ENCODE data around the gene GFPT1.

GFPT1 gene

DNA sequence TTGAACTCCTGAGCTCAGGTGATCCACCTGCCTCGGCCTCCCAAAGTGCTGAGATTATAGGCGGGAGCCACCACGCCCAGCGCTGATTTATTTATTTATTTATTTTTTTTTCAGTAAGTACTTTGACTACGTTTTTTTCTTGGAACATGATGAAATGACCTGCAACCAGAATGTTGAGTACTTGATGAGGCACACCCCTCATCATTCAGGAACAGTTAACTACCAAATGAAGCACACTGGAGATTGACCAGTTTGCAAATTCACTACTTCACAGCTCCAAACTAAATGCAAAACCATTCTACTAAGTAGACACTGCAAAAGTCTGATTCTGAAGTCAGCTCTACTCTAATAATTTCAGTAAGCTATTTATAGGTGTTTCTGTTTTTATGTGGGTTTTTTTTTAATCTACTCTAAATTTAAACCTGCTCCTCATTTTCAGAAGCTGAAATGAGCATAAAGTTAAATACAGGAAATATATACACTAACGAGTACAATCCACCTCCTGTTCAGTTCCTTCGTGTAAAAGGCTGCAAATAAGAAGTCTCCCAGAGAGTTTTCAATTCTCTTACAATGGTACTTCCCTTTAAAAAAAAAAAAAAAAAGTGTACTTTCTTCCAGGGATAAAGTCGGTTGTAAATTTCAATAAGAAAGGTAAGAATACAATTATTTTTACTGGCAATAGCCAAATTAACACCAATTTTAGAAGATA is 1.4 kb downstream of the GFPT1 start:
- Histone ChIP-seq H3K9ac (ENCODE audit: low read depth in 1 of 2, low read length in 2 of 2) (peak overlapping the region; percentile 88 to 93), H3K27me3 (ENCODE audit: control insufficient read depth in 2 of 2, insufficient read depth in 2 of 2, low read length in 2 of 2) (no peaks in the 10 kb centered on the region), H3K36me3 (ENCODE audit: control insufficient read depth in 2 of 2, insufficient read depth in 2 of 2, low read length in 2 of 2) (no peaks in the 10 kb centered on the region), H3K4me3 (ENCODE audit: low read length in 2 of 2) (peak overlapping the region; percentile 78 to 90), H3K27ac (ENCODE audit: low read depth in 2 of 2, low read length in 2 of 2) (peak overlapping the region; percentile 95 to 96), H3K4me1 (ENCODE audit: control insufficient read depth in 2 of 2, insufficient read depth in 2 of 2, low read length in 2 of 2) (peaks cover 22 to 35% of the 10 kb centered on the region in 2 donors), H3K9me3 (ENCODE audit: control insufficient read depth in 2 of 2, low read length in 2 of 2) (no peaks in the 10 kb centered on the region)

DNA sequence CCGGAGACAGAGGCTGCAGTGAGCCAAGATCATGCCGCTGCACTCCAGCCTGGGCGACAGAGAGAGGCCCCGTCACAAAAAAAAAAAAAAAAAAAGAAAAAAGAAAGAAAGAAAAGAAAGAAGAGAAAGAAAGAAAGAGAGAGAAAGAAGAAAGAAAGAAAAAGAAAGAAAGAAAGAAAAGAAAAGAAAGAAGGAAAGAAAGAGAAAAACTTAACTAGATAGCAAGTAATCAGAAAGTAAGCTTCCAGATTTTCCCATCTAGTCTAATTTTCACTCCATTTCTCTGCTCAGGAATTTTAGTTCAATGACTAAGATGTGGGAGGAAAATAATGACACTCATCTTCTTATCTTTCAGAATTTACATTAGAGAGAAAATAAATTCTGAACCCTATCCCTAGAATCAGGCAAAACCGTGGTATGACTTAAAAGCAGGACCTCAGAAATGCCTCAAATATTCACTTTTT is 2.4 kb downstream of the GFPT1 start:
- no peaks in the 10 kb centered on the region for H3K36me3 ChIP-seq (ENCODE audit: control insufficient read depth in 2 of 2, insufficient read depth in 2 of 2, low read length in 2 of 2)
- no peaks in the 10 kb centered on the region for H3K9me3 ChIP-seq (ENCODE audit: control insufficient read depth in 2 of 2, low read length in 2 of 2)
- H3K27ac ChIP-seq (ENCODE audit: low read depth in 2 of 2, low read length in 2 of 2), result peak overlapping the region; percentile 14 to 96
- peak overlapping the region in 1 of 2 donors; percentile 10 for H3K4me3 ChIP-seq (ENCODE audit: low read length in 2 of 2)
- peaks cover 22 to 31% of the 10 kb centered on the region in 2 donors for H3K4me1 ChIP-seq (ENCODE audit: control insufficient read depth in 2 of 2, insufficient read depth in 2 of 2, low read length in 2 of 2)
- no peaks in the 10 kb centered on the region for H3K27me3 ChIP-seq (ENCODE audit: control insufficient read depth in 2 of 2, insufficient read depth in 2 of 2, low read length in 2 of 2)
- no peak overlapping the region for H3K9ac ChIP-seq (ENCODE audit: low read depth in 1 of 2, low read length in 2 of 2)

DNA sequence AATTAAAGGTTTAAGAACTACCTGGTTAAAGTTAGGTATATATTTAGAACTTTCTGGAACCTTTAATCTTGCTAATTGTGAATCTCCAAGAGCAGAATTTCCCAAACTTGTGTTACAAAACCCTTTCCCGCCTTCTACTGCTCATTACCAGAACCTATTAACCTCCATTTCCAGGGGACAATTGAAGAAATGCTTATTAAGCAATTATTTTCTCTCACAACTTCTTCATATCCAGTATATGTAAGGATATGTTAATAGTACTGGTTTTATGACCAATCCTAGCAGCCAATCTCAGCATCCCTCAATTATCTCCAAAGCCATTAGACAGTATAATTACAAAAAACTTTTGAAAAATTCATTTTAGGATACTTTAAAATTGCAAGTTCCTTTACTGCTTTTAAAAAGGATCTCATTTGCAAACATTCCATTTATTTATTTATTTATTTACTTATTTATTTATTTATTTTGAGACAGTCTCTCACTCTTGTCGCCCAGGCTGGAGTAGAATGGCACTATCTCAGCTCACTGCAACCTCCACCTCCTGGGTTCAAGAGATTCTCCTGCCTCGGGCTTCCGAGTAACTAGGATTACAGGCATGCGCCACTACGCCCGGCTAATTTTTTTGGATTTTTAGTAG is 3.7 kb downstream of the GFPT1 start:
- Histone ChIP-seq H3K9me3 (ENCODE audit: control insufficient read depth in 2 of 2, low read length in 2 of 2) (no peaks in the 10 kb centered on the region), H3K27me3 (ENCODE audit: control insufficient read depth in 2 of 2, insufficient read depth in 2 of 2, low read length in 2 of 2) (no peaks in the 10 kb centered on the region), H3K4me1 (ENCODE audit: control insufficient read depth in 2 of 2, insufficient read depth in 2 of 2, low read length in 2 of 2) (peaks cover 22 to 31% of the 10 kb centered on the region in 2 donors), H3K4me3 (ENCODE audit: low read length in 2 of 2) (no peak overlapping the region), H3K27ac (ENCODE audit: low read depth in 2 of 2, low read length in 2 of 2) (peak overlapping the region; percentile 70 to 78), H3K9ac (ENCODE audit: low read depth in 1 of 2, low read length in 2 of 2) (no peak overlapping the region), H3K36me3 (ENCODE audit: control insufficient read depth in 2 of 2, insufficient read depth in 2 of 2, low read length in 2 of 2) (no peaks in the 10 kb centered on the region)

DNA sequence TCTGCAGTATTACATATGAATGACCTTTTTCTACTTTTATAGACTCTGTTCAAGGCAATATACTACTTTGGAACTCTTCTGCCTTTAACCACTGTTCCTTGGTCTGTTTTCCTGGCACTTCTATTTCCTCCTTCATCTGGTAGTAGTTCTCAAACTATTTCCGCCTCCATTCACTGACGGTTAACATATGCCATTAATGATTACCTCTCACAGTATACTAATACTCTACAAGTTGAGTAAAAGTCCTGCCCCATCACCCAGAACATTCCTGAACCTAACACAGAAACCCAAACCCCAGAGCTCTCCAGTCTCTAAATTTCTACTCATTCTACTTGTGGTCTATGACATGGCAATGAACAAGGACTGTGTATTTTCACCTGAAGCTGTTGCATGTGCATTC is 4.5 kb downstream of the GFPT1 start:
- Histone ChIP-seq H3K9me3 (ENCODE audit: control insufficient read depth in 2 of 2, low read length in 2 of 2) (no peaks in the 10 kb centered on the region), H3K4me3 (ENCODE audit: low read length in 2 of 2) (peak overlapping the region in 1 of 2 donors; percentile 31), H3K36me3 (ENCODE audit: control insufficient read depth in 2 of 2, insufficient read depth in 2 of 2, low read length in 2 of 2) (no peaks in the 10 kb centered on the region), H3K9ac (ENCODE audit: low read depth in 1 of 2, low read length in 2 of 2) (peak overlapping the region in 1 of 2 donors; percentile 24), H3K27me3 (ENCODE audit: control insufficient read depth in 2 of 2, insufficient read depth in 2 of 2, low read length in 2 of 2) (no peaks in the 10 kb centered on the region), H3K4me1 (ENCODE audit: control insufficient read depth in 2 of 2, insufficient read depth in 2 of 2, low read length in 2 of 2) (peaks cover 18 to 27% of the 10 kb centered on the region in 2 donors), H3K27ac (ENCODE audit: low read depth in 2 of 2, low read length in 2 of 2) (peak overlapping the region; percentile 70 to 78)

DNA sequence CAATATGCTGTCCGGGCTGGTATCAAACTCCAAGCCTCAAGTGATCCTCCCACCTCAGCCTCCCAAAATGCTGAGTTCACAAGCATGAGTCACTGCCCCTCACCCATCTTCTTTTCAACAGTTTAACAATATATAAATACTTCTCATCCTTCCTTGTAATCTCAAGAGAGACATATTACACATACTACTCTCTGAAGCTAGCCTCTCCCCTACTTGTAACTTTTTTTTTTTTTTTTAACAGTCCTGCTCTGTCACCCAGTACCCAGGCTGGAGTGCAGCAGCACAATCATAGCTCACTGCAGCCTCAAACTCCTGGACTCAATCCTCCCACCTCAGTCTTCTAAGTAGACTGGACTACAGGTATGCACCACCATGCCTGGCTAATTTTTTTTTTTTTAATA is 5.7 kb downstream of the GFPT1 start:
- Histone ChIP-seq H3K4me3 (ENCODE audit: low read length in 2 of 2) (no peak overlapping the region), H3K4me1 (ENCODE audit: control insufficient read depth in 2 of 2, insufficient read depth in 2 of 2, low read length in 2 of 2) (peaks cover 16 to 25% of the 10 kb centered on the region in 2 donors), H3K36me3 (ENCODE audit: control insufficient read depth in 2 of 2, insufficient read depth in 2 of 2, low read length in 2 of 2) (no peaks in the 10 kb centered on the region), H3K9ac (ENCODE audit: low read depth in 1 of 2, low read length in 2 of 2) (no peak overlapping the region), H3K9me3 (ENCODE audit: control insufficient read depth in 2 of 2, low read length in 2 of 2) (no peaks in the 10 kb centered on the region), H3K27me3 (ENCODE audit: control insufficient read depth in 2 of 2, insufficient read depth in 2 of 2, low read length in 2 of 2) (no peaks in the 10 kb centered on the region), H3K27ac (ENCODE audit: low read depth in 2 of 2, low read length in 2 of 2) (peak overlapping the region in 1 of 2 donors; percentile 78)

DNA sequence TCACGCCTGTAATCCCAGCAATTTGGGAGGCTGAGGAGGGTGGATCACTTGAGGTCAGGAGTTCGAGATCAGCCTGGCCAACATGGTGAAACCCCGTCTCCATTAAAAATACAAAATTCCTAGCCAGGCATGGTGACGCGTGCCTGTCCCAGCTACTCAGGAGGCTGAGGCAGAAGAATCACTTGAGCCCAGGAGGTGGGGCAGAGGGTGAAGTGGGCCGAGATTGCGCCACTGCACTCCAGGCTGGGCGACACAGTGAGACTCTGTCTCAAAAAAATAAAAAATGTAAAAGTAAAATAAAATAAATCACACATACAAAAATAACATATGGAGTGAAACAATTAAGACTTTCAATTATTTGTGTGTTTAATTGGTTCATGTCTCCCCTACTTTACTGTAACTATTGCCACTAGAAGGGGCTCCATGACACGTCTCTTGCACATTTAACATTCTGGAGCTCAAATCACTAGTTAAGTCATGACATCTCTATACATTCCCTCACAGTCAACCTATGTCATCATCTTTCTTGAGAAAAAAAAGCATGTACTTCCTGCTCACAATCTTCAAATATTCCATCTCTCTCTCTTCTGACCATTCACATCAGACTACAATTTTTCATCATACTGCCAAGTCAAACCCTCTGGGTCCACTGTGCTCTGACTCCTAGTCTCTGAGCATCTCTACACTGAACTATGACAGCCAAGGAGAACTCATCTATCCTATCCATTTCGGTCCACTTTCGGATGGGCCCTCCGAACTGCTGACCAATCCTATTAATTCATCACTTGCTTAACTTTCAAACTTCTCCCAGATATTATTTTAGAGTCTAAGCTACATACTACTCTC is 6.7 kb downstream of the GFPT1 start:
- Histone ChIP-seq H3K9ac (ENCODE audit: low read depth in 1 of 2, low read length in 2 of 2) (no peak overlapping the region), H3K36me3 (ENCODE audit: control insufficient read depth in 2 of 2, insufficient read depth in 2 of 2, low read length in 2 of 2) (no peaks in the 10 kb centered on the region), H3K27me3 (ENCODE audit: control insufficient read depth in 2 of 2, insufficient read depth in 2 of 2, low read length in 2 of 2) (no peaks in the 10 kb centered on the region), H3K4me3 (ENCODE audit: low read length in 2 of 2) (no peak overlapping the region), H3K27ac (ENCODE audit: low read depth in 2 of 2, low read length in 2 of 2) (no peak overlapping the region), H3K4me1 (ENCODE audit: control insufficient read depth in 2 of 2, insufficient read depth in 2 of 2, low read length in 2 of 2) (peaks cover 16 to 28% of the 10 kb centered on the region in 2 donors), H3K9me3 (ENCODE audit: control insufficient read depth in 2 of 2, low read length in 2 of 2) (no peaks in the 10 kb centered on the region)

DNA sequence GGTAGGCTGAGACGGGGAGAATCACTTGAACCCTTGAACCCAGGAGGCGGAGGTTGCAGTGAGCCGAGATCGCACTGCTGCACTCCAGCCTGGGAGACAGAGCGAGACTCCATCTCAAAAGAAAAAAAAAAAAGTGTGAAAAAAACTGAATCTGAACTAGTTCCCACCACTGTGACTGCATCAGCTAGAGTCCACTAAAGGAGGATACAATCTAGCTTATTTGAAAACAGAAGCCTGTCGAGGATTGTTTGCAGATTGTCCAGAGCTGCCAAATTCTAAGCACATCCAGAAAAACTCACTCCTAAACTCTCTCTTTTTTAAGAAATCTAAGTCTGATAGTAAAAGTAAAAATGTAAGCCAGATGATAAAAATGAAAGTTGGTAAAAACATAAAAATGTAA is 10.6 kb downstream of the GFPT1 start:
- Histone ChIP-seq H3K36me3 (ENCODE audit: control insufficient read depth in 2 of 2, insufficient read depth in 2 of 2, low read length in 2 of 2) (peaks cover 11 to 17% of the 10 kb centered on the region in 2 donors), H3K9ac (ENCODE audit: low read depth in 1 of 2, low read length in 2 of 2) (no peak overlapping the region), H3K4me3 (ENCODE audit: low read length in 2 of 2) (no peak overlapping the region), H3K27me3 (ENCODE audit: control insufficient read depth in 2 of 2, insufficient read depth in 2 of 2, low read length in 2 of 2) (no peaks in the 10 kb centered on the region), H3K9me3 (ENCODE audit: control insufficient read depth in 2 of 2, low read length in 2 of 2) (no peaks in the 10 kb centered on the region), H3K4me1 (ENCODE audit: control insufficient read depth in 2 of 2, insufficient read depth in 2 of 2, low read length in 2 of 2) (peaks cover 0 to 3% of the 10 kb centered on the region in 2 donors), H3K27ac (ENCODE audit: low read depth in 2 of 2, low read length in 2 of 2) (no peak overlapping the region)

DNA sequence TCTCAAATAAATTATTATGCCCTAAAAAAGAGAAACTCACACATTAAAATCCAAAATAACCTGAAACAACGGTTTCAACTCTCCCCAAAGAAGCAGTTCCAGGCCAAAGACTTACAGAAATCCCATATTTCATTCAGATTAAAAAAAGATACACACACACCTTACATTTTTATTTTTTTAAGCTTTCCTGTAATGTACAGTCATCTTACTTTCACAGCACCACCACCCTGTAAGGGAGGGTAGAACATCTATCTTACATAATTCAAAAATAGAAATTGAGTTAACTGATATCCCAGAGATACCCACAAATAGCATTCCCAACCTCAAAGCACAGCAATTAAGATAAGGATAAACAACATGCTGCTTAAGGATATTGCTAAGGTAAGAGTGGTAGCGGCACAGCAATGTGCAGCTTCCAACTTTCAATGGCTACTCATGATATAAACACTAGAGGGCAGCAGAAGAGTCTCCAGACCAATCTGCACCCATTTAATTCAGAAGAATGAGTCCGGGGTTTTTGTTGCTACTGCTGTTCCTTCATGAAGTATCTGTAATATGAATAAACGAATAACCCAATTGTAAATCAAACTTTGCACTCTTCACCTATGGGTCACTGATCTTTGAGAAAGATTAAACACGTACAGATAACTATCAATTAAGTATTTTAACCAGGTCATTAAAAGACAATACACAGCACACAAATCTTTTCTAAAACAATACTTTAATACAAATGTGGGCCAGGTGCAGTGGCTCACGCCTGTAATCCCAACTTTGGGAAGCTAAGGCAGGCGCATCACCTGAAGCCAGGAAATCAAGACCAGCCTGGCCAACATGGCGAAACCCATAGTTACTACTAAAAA is 11.3 kb downstream of the GFPT1 start:
- H3K9me3 ChIP-seq (ENCODE audit: control insufficient read depth in 2 of 2, low read length in 2 of 2), result no peaks in the 10 kb centered on the region
- no peak overlapping the region for H3K27ac ChIP-seq (ENCODE audit: low read depth in 2 of 2, low read length in 2 of 2)
- no peak overlapping the region for H3K4me3 ChIP-seq (ENCODE audit: low read length in 2 of 2)
- H3K36me3 ChIP-seq (ENCODE audit: control insufficient read depth in 2 of 2, insufficient read depth in 2 of 2, low read length in 2 of 2), result peaks cover 16 to 22% of the 10 kb centered on the region in 2 donors
- H3K9ac ChIP-seq (ENCODE audit: low read depth in 1 of 2, low read length in 2 of 2), result no peak overlapping the region
- no peaks in the 10 kb centered on the region for H3K27me3 ChIP-seq (ENCODE audit: control insufficient read depth in 2 of 2, insufficient read depth in 2 of 2, low read length in 2 of 2)
- H3K4me1 ChIP-seq (ENCODE audit: control insufficient read depth in 2 of 2, insufficient read depth in 2 of 2, low read length in 2 of 2), result peaks cover 0 to 3% of the 10 kb centered on the region in 2 donors

DNA sequence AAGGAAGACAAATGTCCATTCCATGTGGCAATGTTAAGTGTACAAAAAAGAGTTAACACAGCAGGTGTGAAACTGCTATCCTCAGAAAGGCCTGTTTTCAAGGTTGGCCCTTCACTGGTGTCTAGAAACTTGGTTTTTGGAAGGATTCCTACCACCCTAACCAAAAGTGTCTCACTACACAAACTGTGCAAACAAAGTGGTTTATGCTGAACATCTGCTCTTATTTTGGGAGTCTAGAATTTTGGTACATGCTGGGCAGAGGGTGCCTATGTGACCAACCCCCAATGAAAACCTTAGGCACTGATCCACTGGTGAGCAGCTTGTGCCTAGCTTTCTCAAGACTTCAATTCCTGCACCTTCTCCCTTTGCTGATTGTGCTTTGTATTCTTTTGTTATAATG is 14.3 kb downstream of the GFPT1 start:
- Histone ChIP-seq H3K9ac (ENCODE audit: low read depth in 1 of 2, low read length in 2 of 2) (no peak overlapping the region), H3K4me1 (ENCODE audit: control insufficient read depth in 2 of 2, insufficient read depth in 2 of 2, low read length in 2 of 2) (peaks cover 0 to 3% of the 10 kb centered on the region in 2 donors), H3K36me3 (ENCODE audit: control insufficient read depth in 2 of 2, insufficient read depth in 2 of 2, low read length in 2 of 2) (peaks cover 44 to 46% of the 10 kb centered on the region in 2 donors), H3K4me3 (ENCODE audit: low read length in 2 of 2) (no peak overlapping the region), H3K27me3 (ENCODE audit: control insufficient read depth in 2 of 2, insufficient read depth in 2 of 2, low read length in 2 of 2) (no peaks in the 10 kb centered on the region), H3K27ac (ENCODE audit: low read depth in 2 of 2, low read length in 2 of 2) (no peak overlapping the region), H3K9me3 (ENCODE audit: control insufficient read depth in 2 of 2, low read length in 2 of 2) (no peaks in the 10 kb centered on the region)

All from mucosa of rectum (tissue), 2 donors.